ENCODE results near the gene MAP3K5.

- TF ChIP-seq CTCF (IDR thresholded peaks at IDR 0.05), result peak in 1 of 5 experiments; percentile 5
- peak in 1 of 2 donors; percentile 36 for TF ChIP-seq EP300 (IDR thresholded peaks at IDR 0.05)
Observed at GRCh38 chr6:136783495-136784270, 8.6 kb downstream of the MAP3K5 start.
